GM03348 (cell line): Measurements from ENCODE around the gene TRIM28.
"Not testable (repeated sequence)": the region's sequence is repeated elsewhere in the genome, so short reads cannot be mapped to it uniquely, and the experiment has no call there.

Experiments
- DNase-seq: peaks from one replicate; pipeline ENCODE4 v3.0.0; 2012; ENCODE audit warnings: low spot score

The TRIM28 gene

GRCh38 chr19:58543826-58544590, at the start of gene TRIM28:
Gene TRIM28 (plus strand): TSS chr19:58544064. CDS start chr19:58544758, 694 bp downstream.
- peak; percentile 100 for DNase-seq

- no peak for DNase-seq
These were observed 46.2 kb upstream of the TRIM28 start for GRCh38 chr19:58497634-58498170.

GRCh38 chr19:58498316-58499020, 45.4 kb upstream of the TRIM28 start:
- no peak for DNase-seq

GRCh38 chr19:58499021-58499927, 44.6 kb upstream of the TRIM28 start:
- peak; percentile 99 for DNase-seq

GRCh38 chr19:58500242-58500641, 43.6 kb upstream of the TRIM28 start:
- no peak for DNase-seq

GRCh38 chr19:58507602-58508223, 36.2 kb upstream of the TRIM28 start:
- not testable (repeated sequence) for DNase-seq

GRCh38 chr19:58509731-58510083, 34.2 kb upstream of the TRIM28 start:
- no peak for DNase-seq

GRCh38 chr19:58510084-58510862, 33.6 kb upstream of the TRIM28 start:
- no peak for DNase-seq

GRCh38 chr19:58511353-58512208, 32.3 kb upstream of the TRIM28 start, which contains the start of gene SLC27A5:
Gene SLC27A5 (minus strand): TSS chr19:58511992. CDS start chr19:58511955, 37 bp downstream.
- no peak for DNase-seq

- DNase-seq, result no peak
These were observed 30.6 kb upstream of the TRIM28 start for GRCh38 chr19:58513213-58513693.

- DNase-seq, result peak; percentile 90
These were observed 29.9 kb upstream of the TRIM28 start for GRCh38 chr19:58513694-58514563.

- DNase-seq, result no peak
These were observed 29.3 kb upstream of the TRIM28 start for GRCh38 chr19:58514564-58515022.

GRCh38 chr19:58515259-58515658, 28.6 kb upstream of the TRIM28 start:
- no peak for DNase-seq

- DNase-seq, result no peak
These were observed 27.5 kb upstream of the TRIM28 start for GRCh38 chr19:58516246-58516836.

GRCh38 chr19:58516964-58517833, 26.7 kb upstream of the TRIM28 start:
- no peak for DNase-seq

- DNase-seq, result peak; percentile 43
These were observed 25.4 kb upstream of the TRIM28 start for GRCh38 chr19:58518256-58519086.
